GM13976 (cell line): ENCODE data around the gene MINDY4B.

Experiments used
- DNase-seq: peaks from one replicate; pipeline ENCODE4 v3.0.0; 2012; ENCODE audit warnings: low spot score
- in situ Hi-C: fragments of 300-500 bp; cut with MboI; formaldehyde crosslinking; loops from one replicate; pipeline ENCODE4 v1.12.0; 2022; ENCODE audit warnings: low sequenced_read_pairs, mixed read lengths, inconsistent platforms; ENCODE audit not compliant: unreplicated experiment
- TF ChIP-seq, protein P1 (sequence below): IDR thresholded peaks from 2 replicates; pipeline ENCODE4 v1.5.1; 2012; ENCODE audit warnings: borderline replicate concordance, mild to moderate bottlenecking; ENCODE audit not compliant: insufficient read depth; ENCODE audit errors: extremely low read depth, missing control alignments, control extremely low read depth

The MINDY4B gene

DNA sequence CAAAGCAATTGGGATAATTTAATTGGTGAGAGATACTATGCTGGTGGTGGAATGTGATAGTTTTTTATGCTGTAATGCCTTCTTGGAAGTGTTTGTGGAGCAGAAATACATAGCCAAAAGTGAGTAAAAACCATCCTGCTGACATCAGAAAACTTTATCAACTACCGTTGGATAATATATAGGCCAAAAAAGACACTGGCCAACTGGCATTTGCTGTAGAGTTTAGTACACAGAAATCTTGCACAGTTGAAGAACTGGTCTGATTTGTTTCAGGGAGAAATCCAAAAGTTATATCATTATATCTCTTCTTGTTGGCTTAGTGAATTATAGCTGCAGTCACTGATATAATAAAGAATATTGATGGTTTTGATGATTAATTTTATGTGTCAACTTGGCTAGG lies 507 bp upstream of the MINDY4B start:
- in situ Hi-C loops: no loop called here

DNA sequence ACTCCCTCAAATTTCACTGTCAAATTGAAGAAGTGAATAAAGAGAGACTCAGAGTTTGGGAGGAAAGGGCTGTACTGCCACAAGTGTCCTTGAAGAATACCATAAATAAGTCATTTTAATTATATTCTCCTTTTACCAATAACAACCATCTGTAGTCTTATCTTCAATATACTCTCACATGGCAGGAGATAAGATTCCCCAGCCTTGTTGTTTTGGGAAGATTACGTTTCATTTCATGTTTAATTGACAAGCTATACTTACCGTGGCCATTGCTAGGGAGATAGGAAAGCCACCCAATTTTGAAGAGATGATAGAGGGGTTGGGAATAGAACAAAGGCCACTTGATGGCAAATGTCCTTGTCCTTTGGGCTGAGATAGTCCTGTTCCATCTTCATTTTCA lies 2.3 kb downstream of the MINDY4B start:
- DNase-seq: no peak
- in situ Hi-C loops: no loop called here

More for the DNA sequence above, 507 bp upstream of the MINDY4B start:
- TF ChIP-seq, protein P1, sequence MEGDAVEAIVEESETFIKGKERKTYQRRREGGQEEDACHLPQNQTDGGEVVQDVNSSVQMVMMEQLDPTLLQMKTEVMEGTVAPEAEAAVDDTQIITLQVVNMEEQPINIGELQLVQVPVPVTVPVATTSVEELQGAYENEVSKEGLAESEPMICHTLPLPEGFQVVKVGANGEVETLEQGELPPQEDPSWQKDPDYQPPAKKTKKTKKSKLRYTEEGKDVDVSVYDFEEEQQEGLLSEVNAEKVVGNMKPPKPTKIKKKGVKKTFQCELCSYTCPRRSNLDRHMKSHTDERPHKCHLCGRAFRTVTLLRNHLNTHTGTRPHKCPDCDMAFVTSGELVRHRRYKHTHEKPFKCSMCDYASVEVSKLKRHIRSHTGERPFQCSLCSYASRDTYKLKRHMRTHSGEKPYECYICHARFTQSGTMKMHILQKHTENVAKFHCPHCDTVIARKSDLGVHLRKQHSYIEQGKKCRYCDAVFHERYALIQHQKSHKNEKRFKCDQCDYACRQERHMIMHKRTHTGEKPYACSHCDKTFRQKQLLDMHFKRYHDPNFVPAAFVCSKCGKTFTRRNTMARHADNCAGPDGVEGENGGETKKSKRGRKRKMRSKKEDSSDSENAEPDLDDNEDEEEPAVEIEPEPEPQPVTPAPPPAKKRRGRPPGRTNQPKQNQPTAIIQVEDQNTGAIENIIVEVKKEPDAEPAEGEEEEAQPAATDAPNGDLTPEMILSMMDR: no peak
- no peak for DNase-seq

GRCh38 chr3:150901793-150902192 lies 3.4 kb downstream of the MINDY4B start:
- TF ChIP-seq, protein P1: no peak
- in situ Hi-C loops: no loop called here
- DNase-seq: no peak

More for the DNA sequence above, 2.3 kb downstream of the MINDY4B start:
- TF ChIP-seq, protein P1: no peak

- TF ChIP-seq, protein P1: no peak
- in situ Hi-C loops: no loop called here
- no peak for DNase-seq
Measured at GRCh38 chr3:150899141-150899540, 6.1 kb downstream of the MINDY4B start.

DNA sequence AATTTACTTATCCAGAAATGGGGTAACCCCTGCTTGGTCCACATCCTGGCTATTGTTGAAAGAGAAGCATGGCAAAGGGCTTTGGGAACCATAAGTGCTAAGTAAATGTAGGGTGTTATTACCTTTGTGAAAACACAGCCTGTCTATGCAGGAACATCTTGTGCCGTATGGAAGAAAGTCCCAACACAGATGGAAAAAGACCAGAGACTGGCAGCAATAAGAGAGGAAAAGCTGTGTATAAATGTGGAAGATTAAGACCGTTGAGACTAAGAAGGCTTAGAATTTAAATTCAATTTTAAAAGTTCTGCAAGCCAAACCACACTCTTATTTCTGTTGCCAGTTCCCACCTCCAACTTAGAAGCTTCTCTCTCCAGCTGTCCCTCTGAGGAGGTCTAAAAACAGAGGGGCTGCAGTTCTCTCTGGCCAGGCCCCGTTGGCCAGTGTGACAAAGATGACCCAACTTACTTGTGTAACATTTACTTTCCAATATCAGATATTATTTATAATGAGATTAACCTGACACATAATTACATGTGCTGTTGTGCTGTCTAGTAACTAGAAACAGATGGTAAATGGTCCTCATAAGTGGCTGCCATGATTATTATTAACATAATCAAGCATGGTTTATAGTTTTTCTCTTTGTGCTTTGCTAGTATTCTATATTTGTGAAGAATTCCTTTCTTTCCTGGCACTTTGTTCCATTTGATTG lies 7.0 kb downstream of the MINDY4B start:
- TF ChIP-seq, protein P1: no peak
- DNase-seq: no peak
- in situ Hi-C loops: no loop called here

DNA sequence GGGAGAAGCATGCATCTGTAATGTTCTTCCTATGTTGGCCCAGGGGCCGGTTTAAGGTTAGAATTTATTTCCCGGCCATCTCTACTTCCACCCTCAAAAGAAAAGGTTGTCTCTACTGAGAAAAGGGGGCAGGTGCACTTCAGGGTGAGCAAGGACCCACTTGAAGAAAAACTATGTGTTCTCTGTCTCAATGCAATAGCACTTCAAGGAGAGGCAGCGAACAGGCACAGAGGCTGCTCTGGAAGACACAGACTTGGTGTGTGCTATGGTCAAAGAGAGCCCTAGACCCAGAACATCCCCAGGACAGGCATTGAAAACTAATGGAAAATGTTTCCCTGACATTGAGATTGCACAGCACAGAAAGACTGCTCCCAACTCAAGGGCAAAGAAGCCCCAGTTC lies 7.6 kb downstream of the MINDY4B start:
- TF ChIP-seq, protein P1: no peak
- DNase-seq: no peak
- in situ Hi-C loops: no loop called here

- no peak for DNase-seq
- in situ Hi-C loops: no loop called here
- TF ChIP-seq, protein P1: no peak
Measured at GRCh38 chr3:150890831-150891230, 14.4 kb downstream of the MINDY4B start.
